ENCODE results near the gene ZIC4. TPM values are rescaled to one million over a fixed set of nuclear protein-coding genes. Genes with fewer than 3 reads are reported as not detected.

ZIC4 gene
- polyA plus RNA-seq, 1 of the 3 experiments (the other 2 are of a cell fraction), result 1.3 TPM

- POLR2A ChIA-PET, result interaction anchor here (1.4 kb wide), 1 partner anchor 18 kb away, joined by 6 read pairs; no protein-coding TSS in a partner anchor
- peaks cover 65% of the 10 kb centered on the region for H3K27me3 ChIP-seq (ENCODE audit: insufficient read depth)
- H3K79me2 ChIP-seq (ENCODE audit: insufficient read depth), result no peaks in the 10 kb centered on the region
- H3K9me2 ChIP-seq, result no peaks in the 10 kb centered on the region
- H4K20me1 ChIP-seq (ENCODE audit: insufficient read depth), result no peaks in the 10 kb centered on the region
- DNase-seq, result no peak
- no peak overlapping the region for H2AFZ ChIP-seq (ENCODE audit: low read depth)
- CTCF ChIA-PET, result interaction anchor here (1.0 kb wide), 1 partner anchor 206 kb away, joined by 3 read pairs; no protein-coding TSS in a partner anchor
- H3K9me3 ChIP-seq, result no peaks in the 10 kb centered on the region
- H3K27ac ChIP-seq (ENCODE audit: low read depth in 2 of 2, low read length in 1 of 2), result no peak overlapping the region
- no peak for TF ChIP-seq TAF1 (IDR thresholded peaks at IDR 0.05; ENCODE audit: borderline replicate concordance, low read depth, low read length)
- WGBS (ENCODE audit: low lambda C conversion rate), result 48% methylated on average over 14 of the region's 14 CpGs
- no peaks in the 10 kb centered on the region for H3F3A ChIP-seq (replicated peaks; ENCODE audit: insufficient read depth)
- H3K4me1 ChIP-seq (ENCODE audit: control insufficient read depth in 1 of 2, insufficient read depth in 2 of 2, low read depth in 1 of 2, low read length in 1 of 2), result no peaks in the 10 kb centered on the region; a peak in 1 of 4 replicates
- H3K9ac ChIP-seq, result no peak overlapping the region
- peak overlapping the region; percentile 40; the same call in 1 of the 2 replicates for H3K4me2 ChIP-seq
- H3K36me3 ChIP-seq (replicated peaks in 1 of 2; ENCODE audit: control insufficient read depth in 1 of 2, insufficient read depth in 2 of 2, low read length in 1 of 2), result no peaks in the 10 kb centered on the region
- no peak overlapping the region for H3K4me3 ChIP-seq (ENCODE audit: low read depth in 2 of 2, low read length in 1 of 2)
Measured at GRCh38 chr3:147411238-147411814, 5.0 kb upstream of the ZIC4 start.

GRCh38 chr3:147410526-147411237 lies 4.3 kb upstream of the ZIC4 start:
- Histone ChIP-seq H3K27me3 (ENCODE audit: insufficient read depth) (peaks cover 70% of the 10 kb centered on the region), H3K4me1 (ENCODE audit: control insufficient read depth in 1 of 2, insufficient read depth in 2 of 2, low read depth in 1 of 2, low read length in 1 of 2) (no peaks in the 10 kb centered on the region; a peak in 1 of 4 replicates), H3K27ac (ENCODE audit: low read depth in 2 of 2, low read length in 1 of 2) (no peak overlapping the region), H3F3A (replicated peaks; ENCODE audit: insufficient read depth) (no peaks in the 10 kb centered on the region), H3K79me2 (ENCODE audit: insufficient read depth) (no peaks in the 10 kb centered on the region), H3K9me2 (no peaks in the 10 kb centered on the region), H4K20me1 (ENCODE audit: insufficient read depth) (no peaks in the 10 kb centered on the region), H3K9ac (no peak overlapping the region), H3K9me3 (no peaks in the 10 kb centered on the region), H3K4me2 (peak overlapping the region; percentile 40; the same call in 1 of the 2 replicates), H2AFZ (ENCODE audit: low read depth) (no peak overlapping the region), H3K4me3 (ENCODE audit: low read depth in 2 of 2, low read length in 1 of 2) (no peak overlapping the region), H3K36me3 (replicated peaks in 1 of 2; ENCODE audit: control insufficient read depth in 1 of 2, insufficient read depth in 2 of 2, low read length in 1 of 2) (no peaks in the 10 kb centered on the region)
- WGBS (ENCODE audit: low lambda C conversion rate), result 53% methylated on average over 38 of the region's 61 CpGs
- ChIA-PET POLR2A (interaction anchor here (1.4 kb wide), 1 partner anchor 17 kb away, joined by 6 read pairs; no protein-coding TSS in a partner anchor), CTCF (interaction anchor here (0.6 to 1.0 kb wide), 2 partner anchors 17 to 206 kb away, joined by 3 read pairs; no protein-coding TSS in a partner anchor)
- TF ChIP-seq CTCF (IDR thresholded peaks at IDR 0.05) (no peak), FOSL2 (IDR thresholded peaks at IDR 0.05; ENCODE audit: borderline replicate concordance, low read depth) (no peak), JUND (IDR thresholded peaks at IDR 0.05) (no peak)
- DNase-seq, result no peak

- Histone ChIP-seq H3K36me3 (replicated peaks in 1 of 2; ENCODE audit: control insufficient read depth in 1 of 2, insufficient read depth in 2 of 2, low read length in 1 of 2) (no peaks in the 10 kb centered on the region), H3K4me2 (peak overlapping the region; percentile 76; the same call in 1 of the 2 replicates), H3K9me3 (no peaks in the 10 kb centered on the region), H3K9me2 (no peaks in the 10 kb centered on the region), H3K27ac (ENCODE audit: low read depth in 2 of 2, low read length in 1 of 2) (no peak overlapping the region), H3F3A (replicated peaks; ENCODE audit: insufficient read depth) (no peaks in the 10 kb centered on the region), H3K27me3 (ENCODE audit: insufficient read depth) (peaks cover 75% of the 10 kb centered on the region), H3K4me3 (ENCODE audit: low read depth in 2 of 2, low read length in 1 of 2) (peak overlapping the region in 1 of 2 experiments; percentile 47; a peak in 2 of 4 replicates), H3K4me1 (ENCODE audit: control insufficient read depth in 1 of 2, insufficient read depth in 2 of 2, low read depth in 1 of 2, low read length in 1 of 2) (no peaks in the 10 kb centered on the region; a peak in 1 of 4 replicates), H2AFZ (ENCODE audit: low read depth) (no peak overlapping the region), H3K9ac (no peak overlapping the region), H4K20me1 (ENCODE audit: insufficient read depth) (no peaks in the 10 kb centered on the region), H3K79me2 (ENCODE audit: insufficient read depth) (no peaks in the 10 kb centered on the region)
- ChIA-PET CTCF (interaction anchor here (0.6 kb wide), 1 partner anchor 16 kb away, joined by 3 read pairs; no protein-coding TSS in a partner anchor), POLR2A (interaction anchor here (1.4 kb wide), 1 partner anchor 16 kb away, joined by 6 read pairs; no protein-coding TSS in a partner anchor)
- WGBS (ENCODE audit: low lambda C conversion rate), result 42% methylated on average over 19 of the region's 52 CpGs
- DNase-seq, result no peak
- no peak for TF ChIP-seq PBX3 (IDR thresholded peaks at IDR 0.05)
- no peak for TF ChIP-seq ELF1 (IDR thresholded peaks at IDR 0.05)
- TF ChIP-seq EZH2phosphoT487 (IDR thresholded peaks at IDR 0.05; ENCODE audit: borderline replicate concordance, low read depth), result no peak
- no peak for TF ChIP-seq REST (IDR thresholded peaks at IDR 0.05; ENCODE audit: low read depth, low read length)
- TF ChIP-seq POLR2AphosphoS5 (IDR thresholded peaks at IDR 0.05; ENCODE audit: low read depth, low read length), result no peak
- no peak for TF ChIP-seq CTCF (IDR thresholded peaks at IDR 0.05)
Measured at GRCh38 chr3:147410116-147410525, 3.8 kb upstream of the ZIC4 start.
